Prostate gland (tissue), 2 donors: ENCODE results near the gene SCGB1C1. TPM values are rescaled to one million over a fixed set of nuclear protein-coding genes. Genes with fewer than 3 reads are reported as not detected.
"Not testable (repeated sequence)": the region's sequence is repeated elsewhere in the genome, so short reads cannot be mapped to it uniquely, and the experiment has no call there.

ENCODE experiments used
- DNase-seq: peaks from one replicate; pipeline ENCODE4 v3.0.0-alpha.2; 2019; ENCODE audit warnings: low spot score
- H3K27ac ChIP-seq, 2 donors: fragments of 200-600 bp; sonication (generic); 2 replicates each; pipeline ENCODE4 v1.5.1; 2017 to 2019
- H3K27me3 ChIP-seq: fragments of 200-600 bp; sonication (generic); replicated peaks from 2 replicates; pipeline ENCODE4 v1.5.1; 2019; ENCODE audit not compliant: insufficient read depth
- H3K36me3 ChIP-seq, 2 donors: fragments of 200-600 bp; sonication (generic); 1 replicate in 1 of 2; 2 replicates in 1 of 2; pipeline versions ENCODE4 v1.5.1 to v1.8.1; 2017 to 2019
- H3K4me1 ChIP-seq: fragments of 200-600 bp; sonication (generic); replicated peaks from 2 replicates; pipeline ENCODE4 v1.5.1; 2019
- H3K4me3 ChIP-seq, 2 donors: fragments of 200-600 bp; sonication (generic); 2 replicates each; pipeline ENCODE4 v1.5.1; 2017 to 2019
- H3K9me3 ChIP-seq: fragments of 200-600 bp; sonication (generic); 2 replicates; pipeline ENCODE4 v1.5.1; 2017
- CTCF ChIP-seq, 4 experiments: fragments of 200-600 bp in 2 of 4; fragments of 450-650 bp in 2 of 4; sonication (generic) in 2 of 4; IDR thresholded peaks; 1 replicate in 3 of 4; 2 replicates in 1 of 4; pipeline ENCODE4 v1.5.1; 2016 to 2019; ENCODE audit warnings: antibody characterized with exemption in 4 of 4, mild to moderate bottlenecking in 2 of 4, moderate library complexity in 2 of 4
- WGBS: methylation state at CpG from one replicate; pipeline ENCODE4 v1.1.5; 2018; 5-methylcytosine and 5-hydroxymethylcytosine counted together
- intact Hi-C: fragments of 100-400 bp; cut with DNase I; formaldehyde crosslinking; loops from one replicate; pipeline ENCODE4 v1.14.2; 2022
- total RNA-seq, 2 donors: library from RNA; depleted of rRNA; stranded (reverse); fragments of >200 nt; gene quantifications; one replicate each; pipeline ENCODE4 v1.1.0, GENCODE V29; 2016

SCGB1C1 gene
- not detected for total RNA-seq

- WGBS, result 100% methylated on average over 1 of the region's 11 CpGs
Measured at GRCh38 chr11:192674-193128, at the start of gene SCGB1C1. Gene SCGB1C1, plus strand, starts transcription at chr11:193078. Its CDS starts 22 bp downstream, at chr11:193100.

GRCh38 chr11:180242-180641, 12.6 kb upstream of the SCGB1C1 start:
- H3K4me3 ChIP-seq, H3K9me3 ChIP-seq, intact Hi-C loops, H3K27ac ChIP-seq, H3K36me3 ChIP-seq, H3K27me3 ChIP-seq, H3K4me1 ChIP-seq, DNase-seq: not testable (repeated sequence)
- WGBS, result 0% methylated on average over 2 of the region's 13 CpGs

More at GRCh38 chr11:192674-193128, at the start of gene SCGB1C1:
- H3K27me3 ChIP-seq, DNase-seq, intact Hi-C loops, H3K4me3 ChIP-seq, H3K36me3 ChIP-seq, H3K4me1 ChIP-seq, H3K27ac ChIP-seq, H3K9me3 ChIP-seq: not testable (repeated sequence)

- intact Hi-C loops, H3K27me3 ChIP-seq, H3K4me3 ChIP-seq, H3K27ac ChIP-seq, H3K4me1 ChIP-seq, H3K9me3 ChIP-seq, H3K36me3 ChIP-seq: not testable (repeated sequence)
- 80% methylated on average over 51 of the region's 55 CpGs for WGBS
- DNase-seq, result peak; percentile 2
Measured at GRCh38 chr11:189200-189783, 3.6 kb upstream of the SCGB1C1 start.

GRCh38 chr11:189843-190311, 3.0 kb upstream of the SCGB1C1 start:
- H3K27me3 ChIP-seq, H3K36me3 ChIP-seq, H3K9me3 ChIP-seq, intact Hi-C loops, H3K27ac ChIP-seq, H3K4me3 ChIP-seq, H3K4me1 ChIP-seq: not testable (repeated sequence)
- 57% methylated on average over 7 of the region's 25 CpGs for WGBS
- peak in 1 of 4 experiments; percentile 15 for TF ChIP-seq CTCF (IDR thresholded peaks at IDR 0.05)
- peak; percentile 3 for DNase-seq

- H3K36me3 ChIP-seq, H3K27me3 ChIP-seq, intact Hi-C loops, H3K9me3 ChIP-seq, H3K27ac ChIP-seq, H3K4me1 ChIP-seq, DNase-seq, H3K4me3 ChIP-seq: not testable (repeated sequence)
- 68% methylated on average over 5 of the region's 5 CpGs for WGBS
Measured at GRCh38 chr11:190546-190945, 2.3 kb upstream of the SCGB1C1 start.

- H3K4me1 ChIP-seq, intact Hi-C loops, H3K9me3 ChIP-seq, H3K27ac ChIP-seq, H3K4me3 ChIP-seq, H3K27me3 ChIP-seq, H3K36me3 ChIP-seq: not testable (repeated sequence)
- peak; percentile 2 for DNase-seq
- TF ChIP-seq CTCF (IDR thresholded peaks at IDR 0.05), result peak in 1 of 4 experiments; percentile 16
- WGBS, result 60% methylated on average over 5 of the region's 8 CpGs
Measured at GRCh38 chr11:191490-192478, 1.1 kb upstream of the SCGB1C1 start.

GRCh38 chr11:193481-193880, 603 bp downstream of the SCGB1C1 start:
- DNase-seq, result not testable (repeated sequence)

More at GRCh38 chr11:193481-193880, 603 bp downstream of the SCGB1C1 start:
- H3K4me3 ChIP-seq, H3K27ac ChIP-seq, H3K4me1 ChIP-seq, intact Hi-C loops, H3K27me3 ChIP-seq, H3K36me3 ChIP-seq, H3K9me3 ChIP-seq: not testable (repeated sequence)
- WGBS, result 78% methylated on average over 5 of the region's 5 CpGs
